Tibial nerve (tissue), 4 donors: ENCODE results near the gene SPATA33.

Experiments
- EP300 ChIP-seq, 2 donors: sonication (generic); formaldehyde crosslinking; IDR thresholded peaks; one replicate each; pipeline ENCODE4 v1.6.1; 2017; ENCODE audit warnings: antibody characterized with exemption in 2 of 2, mild to moderate bottlenecking in 1 of 2
- POLR2A ChIP-seq, 2 donors: fragments of 450-650 bp; IDR thresholded peaks; one replicate each; pipeline ENCODE4 v1.6.1; 2017; ENCODE audit warnings: antibody characterized with exemption in 2 of 2, mild to moderate bottlenecking in 2 of 2, moderate library complexity in 2 of 2
- TF ChIP-seq, protein P1 (sequence below), 5 experiments: fragments of 200-600 bp in 3 of 5; fragments of 450-650 bp in 2 of 5; sonication (generic) in 3 of 5; IDR thresholded peaks; one replicate each; pipeline ENCODE4 v1.5.1; 2016 to 2019; ENCODE audit warnings: antibody characterized with exemption in 5 of 5, mild to moderate bottlenecking in 3 of 5, moderate library complexity in 2 of 5

DNA sequence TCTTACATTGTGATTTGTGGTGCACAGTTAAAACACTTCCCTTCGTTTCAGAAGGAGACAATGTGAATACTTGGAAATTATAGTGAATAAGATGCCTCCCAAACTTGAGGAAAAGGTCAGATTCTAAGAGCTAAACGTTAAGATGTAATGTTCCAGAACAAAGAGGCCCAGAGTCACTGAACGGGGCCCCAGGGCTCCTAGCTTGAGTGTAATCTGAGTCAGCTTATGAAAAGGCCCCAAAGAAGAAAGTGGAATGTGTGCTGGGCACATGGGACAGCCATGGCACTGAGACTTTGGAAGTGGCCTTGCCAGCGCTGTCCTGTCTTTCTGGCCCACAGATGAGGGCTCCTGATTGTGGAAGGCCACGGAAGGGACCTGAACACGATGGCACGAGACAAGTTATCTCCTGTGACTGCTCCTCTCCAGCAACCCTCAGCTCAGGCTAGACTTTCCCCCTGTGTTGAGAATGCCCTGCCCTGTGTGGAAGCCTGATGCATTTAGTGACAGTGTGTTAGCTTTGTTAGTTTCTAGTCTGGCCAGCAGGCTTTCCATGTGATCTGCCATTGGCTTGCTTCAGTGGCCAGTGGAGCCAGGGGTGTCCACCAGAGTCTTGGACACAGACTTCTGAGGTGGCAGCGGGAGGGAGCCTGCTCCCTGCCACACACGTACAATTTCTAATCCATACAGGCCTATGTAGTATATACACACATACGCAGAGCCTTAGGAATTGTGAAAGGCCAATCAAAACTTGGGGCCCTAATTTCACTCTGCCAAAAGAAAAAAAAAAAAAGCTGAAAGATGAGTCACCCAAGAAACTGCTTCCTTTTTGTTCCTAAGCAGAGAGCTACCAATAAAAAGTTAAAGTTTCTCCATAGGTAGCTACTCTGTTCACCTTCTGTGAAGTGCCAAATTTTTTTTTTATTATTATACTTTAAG lies 13.1 kb downstream of the SPATA33 start:
- TF ChIP-seq POLR2A (IDR thresholded peaks at IDR 0.05) = no peak
- TF ChIP-seq, protein P1, sequence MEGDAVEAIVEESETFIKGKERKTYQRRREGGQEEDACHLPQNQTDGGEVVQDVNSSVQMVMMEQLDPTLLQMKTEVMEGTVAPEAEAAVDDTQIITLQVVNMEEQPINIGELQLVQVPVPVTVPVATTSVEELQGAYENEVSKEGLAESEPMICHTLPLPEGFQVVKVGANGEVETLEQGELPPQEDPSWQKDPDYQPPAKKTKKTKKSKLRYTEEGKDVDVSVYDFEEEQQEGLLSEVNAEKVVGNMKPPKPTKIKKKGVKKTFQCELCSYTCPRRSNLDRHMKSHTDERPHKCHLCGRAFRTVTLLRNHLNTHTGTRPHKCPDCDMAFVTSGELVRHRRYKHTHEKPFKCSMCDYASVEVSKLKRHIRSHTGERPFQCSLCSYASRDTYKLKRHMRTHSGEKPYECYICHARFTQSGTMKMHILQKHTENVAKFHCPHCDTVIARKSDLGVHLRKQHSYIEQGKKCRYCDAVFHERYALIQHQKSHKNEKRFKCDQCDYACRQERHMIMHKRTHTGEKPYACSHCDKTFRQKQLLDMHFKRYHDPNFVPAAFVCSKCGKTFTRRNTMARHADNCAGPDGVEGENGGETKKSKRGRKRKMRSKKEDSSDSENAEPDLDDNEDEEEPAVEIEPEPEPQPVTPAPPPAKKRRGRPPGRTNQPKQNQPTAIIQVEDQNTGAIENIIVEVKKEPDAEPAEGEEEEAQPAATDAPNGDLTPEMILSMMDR (IDR thresholded peaks at IDR 0.05) = no peak
- no peak for TF ChIP-seq EP300 (IDR thresholded peaks at IDR 0.05)
